Measurements from ENCODE around the gene GKN1. TPM values are rescaled to one million over a fixed set of nuclear protein-coding genes. Genes with fewer than 3 reads are reported as not detected.

GKN1 gene
- total RNA-seq, 1 donor from 2014 or later = not detected

GRCh38 chr2:69013142-69013839 lies 38.9 kb downstream of the GKN1 start, which contains the start of gene ANTXR1:
Gene ANTXR1, plus strand, starts transcription at chr2:69013179. Its CDS starts 321 bp downstream, at chr2:69013500.
- peak; percentile 70 for ATAC-seq
- peak within 1 kb of the TSS; percentile 75 for H3K27ac ChIP-seq
- DNase-seq = peak; percentile 70
- no peaks in the 10 kb centered on the region for H3K36me3 ChIP-seq
- intact Hi-C loops (cut with DNase I) = loop anchor here (10.0 kb wide), 1 partner anchor 292 kb away; no protein-coding TSS in a partner anchor
- no peaks in the 10 kb centered on the region for H3K9me3 ChIP-seq
- peaks cover 13% of the 10 kb centered on the region for H3K4me1 ChIP-seq
- no peaks in the 10 kb centered on the region for H3K27me3 ChIP-seq
- peak within 1 kb of the TSS; percentile 78 for H3K4me3 ChIP-seq
- no peak for TF ChIP-seq CTCF (IDR thresholded peaks at IDR 0.05)

GRCh38 chr2:69013840-69014821 lies 39.7 kb downstream of the GKN1 start:
- DNase-seq (no peak), ATAC-seq (no peak)
- Histone ChIP-seq H3K27ac (peak overlapping the region; percentile 75), H3K9me3 (no peaks in the 10 kb centered on the region), H3K4me1 (peaks cover 13% of the 10 kb centered on the region), H3K36me3 (no peaks in the 10 kb centered on the region), H3K27me3 (no peaks in the 10 kb centered on the region), H3K4me3 (peak overlapping the region; percentile 78)
- TF ChIP-seq CTCF (IDR thresholded peaks at IDR 0.05) = no peak
- intact Hi-C loops (cut with DNase I) = loop anchor here (10.0 kb wide), 1 partner anchor 291 kb away; no protein-coding TSS in a partner anchor

GRCh38 chr2:69017080-69017479 lies 42.6 kb downstream of the GKN1 start:
- Histone ChIP-seq H3K36me3 (no peaks in the 10 kb centered on the region), H3K27me3 (no peaks in the 10 kb centered on the region), H3K27ac (no peak overlapping the region), H3K4me1 (peaks cover 13% of the 10 kb centered on the region), H3K9me3 (no peaks in the 10 kb centered on the region), H3K4me3 (no peak overlapping the region)
- intact Hi-C loops (cut with DNase I) = loop anchor here (10.0 kb wide), 1 partner anchor 288 kb away; no protein-coding TSS in a partner anchor
- no peak for DNase-seq
- no peak for TF ChIP-seq CTCF (IDR thresholded peaks at IDR 0.05)
- no peak for ATAC-seq

GRCh38 chr2:69017835-69018234 lies 43.4 kb downstream of the GKN1 start:
- intact Hi-C loops (cut with DNase I) = loop anchor here (10.0 kb wide), 1 partner anchor 287 kb away; no protein-coding TSS in a partner anchor
- TF ChIP-seq CTCF (IDR thresholded peaks at IDR 0.05) = no peak
- Histone ChIP-seq H3K27me3 (no peaks in the 10 kb centered on the region), H3K36me3 (no peaks in the 10 kb centered on the region), H3K9me3 (no peaks in the 10 kb centered on the region), H3K27ac (no peak overlapping the region), H3K4me1 (peaks cover 8% of the 10 kb centered on the region), H3K4me3 (no peak overlapping the region)
- ATAC-seq (no peak), DNase-seq (no peak)

GRCh38 chr2:69018678-69019095 lies 44.3 kb downstream of the GKN1 start:
- no peak for ATAC-seq
- Histone ChIP-seq H3K36me3 (no peaks in the 10 kb centered on the region), H3K4me1 (peaks cover 6% of the 10 kb centered on the region), H3K27me3 (no peaks in the 10 kb centered on the region), H3K4me3 (no peak overlapping the region), H3K9me3 (no peaks in the 10 kb centered on the region), H3K27ac (no peak overlapping the region)
- intact Hi-C loops (cut with DNase I) = loop anchor here (10.0 kb wide), 1 partner anchor 286 kb away; no protein-coding TSS in a partner anchor
- no peak for DNase-seq
- TF ChIP-seq CTCF (IDR thresholded peaks at IDR 0.05) = no peak

Measured in upper lobe of right lung (tissue), 1 donor.